Transverse colon (tissue), 4 donors: ENCODE results near the gene HAGH. TPM values are rescaled to one million over a fixed set of nuclear protein-coding genes. Genes with fewer than 3 reads are reported as not detected.
"Not testable (repeated sequence)": the region's sequence is repeated elsewhere in the genome, so short reads cannot be mapped to it uniquely, and the experiment has no call there.

ENCODE experiments used
- DNase-seq: peaks from one replicate; pipeline ENCODE4 v3.0.0-alpha.2; 2019
- H3K27ac ChIP-seq, 4 donors: fragments of 200-600 bp; sonication (generic); 2 replicates each; pipeline ENCODE4 v1.5.1; 2016 to 2018; ENCODE audit warnings: inconsistent platforms in 4 of 4
- H3K27me3 ChIP-seq: fragments of 200-600 bp; sonication (generic); 2 replicates; pipeline ENCODE4 v1.5.1; 2017; ENCODE audit warnings: inconsistent platforms
- H3K36me3 ChIP-seq, 4 donors: fragments of 200-600 bp; sonication (generic); 2 replicates each; pipeline ENCODE4 v1.5.1; 2017 to 2019; ENCODE audit warnings: inconsistent platforms in 4 of 4
- H3K4me1 ChIP-seq, 4 donors: fragments of 200-600 bp; sonication (generic); 2 replicates each; pipeline ENCODE4 v1.5.1; 2017 to 2020; ENCODE audit warnings: inconsistent platforms in 4 of 4
- H3K4me3 ChIP-seq, 4 donors: fragments of 200-600 bp; sonication (generic); 1 replicate in 1 of 4; 2 replicates in 3 of 4; pipeline versions ENCODE4 v1.5.1 to v1.6.1; 2017 to 2019; ENCODE audit warnings: inconsistent platforms in 4 of 4
- H3K9me3 ChIP-seq, 2 donors: fragments of 200-600 bp; sonication (generic); 2 replicates each; pipeline ENCODE4 v1.5.1; 2017 to 2019; ENCODE audit warnings: inconsistent platforms in 2 of 2
- CTCF ChIP-seq, 5 experiments: fragments of 200-600 bp in 3 of 5; fragments of 450-650 bp in 2 of 5; sonication (generic) in 3 of 5; IDR thresholded peaks; 1 replicate in 2 of 5; 2 replicates in 3 of 5; pipeline ENCODE4 v1.5.1; 2016 to 2017; ENCODE audit warnings: antibody characterized with exemption in 5 of 5, inconsistent platforms in 3 of 5, mild to moderate bottlenecking in 2 of 5, moderate library complexity in 1 of 5
- EP300 ChIP-seq: sonication (generic); formaldehyde crosslinking; IDR thresholded peaks from one replicate; pipeline ENCODE4 v1.6.1; 2017; ENCODE audit warnings: antibody characterized with exemption, low read depth
- POLR2A ChIP-seq: fragments of 450-650 bp; IDR thresholded peaks from one replicate; pipeline ENCODE4 v1.6.1; 2016; ENCODE audit warnings: antibody characterized with exemption, mild to moderate bottlenecking, moderate library complexity
- POLR2AphosphoS5 ChIP-seq, 3 donors: sonication (generic); formaldehyde crosslinking; IDR thresholded peaks; one replicate each; pipeline ENCODE4 v1.6.1; 2016; ENCODE audit warnings: antibody characterized with exemption in 3 of 3
- WGBS, 2 donors: methylation state at CpG; one replicate each; pipeline ENCODE4 v1.1.5; 2018; ENCODE audit warnings: low coverage in 1 of 2; 5-methylcytosine and 5-hydroxymethylcytosine counted together
- in situ Hi-C, 4 donors: fragments of 200-750 bp; cut with MboI; loops; one replicate each; pipeline versions ENCODE4 v1.15.0 to v1.15.1; 2017; ENCODE audit warnings: low sequenced_read_pairs in 3 of 4, low pct_ligation_motif_present in 1 of 4, low pct_unique_long_range_greater_than_20kb in 1 of 4
- intact Hi-C: fragments of 100-400 bp; cut with DNase I; formaldehyde crosslinking; loops from one replicate; pipeline ENCODE4 v1.15.1; 2023; ENCODE audit warnings: low total_unique reads
- total RNA-seq, 4 donors: library from RNA; depleted of rRNA; stranded (reverse); fragments of >200 nt; gene quantifications; one replicate each; pipeline ENCODE4 v1.1.0, GENCODE V29; 2016

The HAGH gene
- total RNA-seq, 4 donors from 2014 or later, result 40.6 to 403 (median 121) TPM

GRCh38 chr16:1809281-1809801 lies 17.3 kb downstream of the HAGH start:
- Histone ChIP-seq H3K36me3 (peaks cover 0 to 25% (median 11%) of the 10 kb centered on the region in 4 donors), H3K9me3 (no peaks in the 10 kb centered on the region), H3K27ac (no peak overlapping the region), H3K4me1 (peaks cover 0 to 8% (median 6%) of the 10 kb centered on the region in 4 donors), H3K27me3 (no peaks in the 10 kb centered on the region), H3K4me3 (no peak overlapping the region)
- intact Hi-C loops, result no loop called here
- WGBS, 2 donors, result 70 to 85% methylated on average over 4 to 24 of the region's 28 CpGs
- peak; percentile 30 for DNase-seq
- in situ Hi-C loops, result no loop called here
- TF ChIP-seq POLR2A (no peak), POLR2AphosphoS5 (IDR thresholded peaks at IDR 0.05) (no peak), EP300 (no peak), CTCF (IDR thresholded peaks at IDR 0.05) (no peak)

- TF ChIP-seq CTCF (IDR thresholded peaks at IDR 0.05) (no peak), POLR2A (no peak), POLR2AphosphoS5 (IDR thresholded peaks at IDR 0.05) (no peak), EP300 (no peak)
- Histone ChIP-seq H3K4me1 (peaks cover 0 to 8% (median 6%) of the 10 kb centered on the region in 4 donors), H3K9me3 (no peaks in the 10 kb centered on the region), H3K4me3 (no peak overlapping the region), H3K27me3 (no peaks in the 10 kb centered on the region), H3K27ac (no peak overlapping the region), H3K36me3 (peaks cover 0 to 25% (median 11%) of the 10 kb centered on the region in 4 donors)
- intact Hi-C loops, result no loop called here
- whole genome bisulfite sequencing, 2 donors, result 86 to 100% methylated on average over 1 to 18 of the region's 18 CpGs
- in situ Hi-C loops, result no loop called here
- DNase-seq, result no peak
Measured at GRCh38 chr16:1808691-1809090, 17.9 kb downstream of the HAGH start.

GRCh38 chr16:1807626-1808025 lies 19.0 kb downstream of the HAGH start:
- Histone ChIP-seq H3K27ac (no peak overlapping the region), H3K4me3 (no peak overlapping the region), H3K4me1 (peaks cover 0 to 2% (median 1%) of the 10 kb centered on the region in 4 donors), H3K36me3 (peaks cover 0 to 25% (median 11%) of the 10 kb centered on the region in 4 donors), H3K27me3 (no peaks in the 10 kb centered on the region), H3K9me3 (no peaks in the 10 kb centered on the region)
- WGBS, 2 donors, result 85 to 95% methylated on average over 7 to 9 of the region's 10 CpGs
- DNase-seq, result no peak
- TF ChIP-seq POLR2AphosphoS5 (IDR thresholded peaks at IDR 0.05), result no peak
- no peak for TF ChIP-seq CTCF (IDR thresholded peaks at IDR 0.05)
- TF ChIP-seq POLR2A, result no peak
- no peak for TF ChIP-seq EP300
- intact Hi-C loops (no loop called here), in situ Hi-C loops (no loop called here)

- TF ChIP-seq POLR2A (no peak), EP300 (no peak), CTCF (IDR thresholded peaks at IDR 0.05) (no peak)
- no peak overlapping the region for H3K4me3 ChIP-seq
- WGBS, 2 donors, result 77 to 79% methylated on average over 8 to 10 of the region's 10 CpGs
- intact Hi-C loops, result no loop called here
- no peak overlapping the region for H3K27ac ChIP-seq
- DNase-seq, result no peak
- no peaks in the 10 kb centered on the region for H3K27me3 ChIP-seq
- H3K36me3 ChIP-seq, result no peaks in the 10 kb centered on the region
- in situ Hi-C loops, result no loop called here
- peaks cover 0 to 6% of the 10 kb centered on the region in 2 donors for H3K9me3 ChIP-seq
- no peaks in the 10 kb centered on the region for H3K4me1 ChIP-seq
Measured at GRCh38 chr16:1800701-1801100, 25.9 kb downstream of the HAGH start.

GRCh38 chr16:1799263-1799662 lies 27.4 kb downstream of the HAGH start:
- H3K27ac ChIP-seq, DNase-seq, H3K4me3 ChIP-seq, intact Hi-C loops, H3K9me3 ChIP-seq, H3K4me1 ChIP-seq, in situ Hi-C loops, H3K27me3 ChIP-seq, H3K36me3 ChIP-seq: not testable (repeated sequence)
- WGBS, 2 donors, result 74% methylated on average over 5 of the region's 5 CpGs; no CpG with 5 or more reads in 1 of the 2 donors
